A549 (cell line): Measurements from ENCODE around the gene CHTF18. TPM values are rescaled to one million over a fixed set of nuclear protein-coding genes. Genes with fewer than 3 reads are reported as not detected.
A peak's percentile ranks its signal among the peaks of the same experiment; 100 is the strongest.

Experiments used
- ATAC-seq, 2 experiments: fragments of 200-7000 bp in 1 of 2; fragments of >200 bp in 1 of 2; cut with Nextera tagmentation in 1 of 2; cut with Tn5 transposase in 1 of 2; 3 replicates each; pipeline versions ENCODE4 v1.8.0 to v1.9.1; 2018 to 2020; ENCODE audit warnings: mild to moderate bottlenecking in 1 of 2, moderate library complexity in 1 of 2
- CTCF ChIA-PET: fragments of 300-600 bp; sonication (Branson Sonifier 250); formaldehyde crosslinking; extraction: SDS; loops from one replicate; lab custom pipeline; 2021; ENCODE audit warnings: antibody characterized with exemption, inconsistent platforms; lab: Yijun Ruan, JAX
- POLR2A ChIA-PET: fragments of 350-600 bp; formaldehyde crosslinking; extraction: SDS; loops from one replicate; lab custom pipeline; 2021; ENCODE audit warnings: antibody characterized with exemption, inconsistent platforms; lab: Yijun Ruan, JAX
- DNase-seq, 2 experiments: peaks; one replicate each; pipeline versions ENCODE4 v3.0.0 to v3.0.0-alpha.2; 2011 to 2016; ENCODE audit warnings: low read depth in 1 of 2, low spot score in 1 of 2
- FAIRE-seq: peaks from 2 replicates; lab custom pipeline; 2011; peaks lifted over from hg19 to GRCh38; lab: Jason Lieb, UNC
- H3K27ac ChIP-seq, 2 experiments: fragments of >200 bp; sonication (Bioruptor Twin); formaldehyde crosslinking; 3 replicates each; pipeline ENCODE4 v1.5.1; 2016 to 2017
- H3K4me1 ChIP-seq: fragments of >200 bp; sonication (Bioruptor Twin); formaldehyde crosslinking; 3 replicates; pipeline ENCODE4 v1.6.1; 2016
- H3K4me2 ChIP-seq: fragments of >200 bp; sonication (Bioruptor Twin); formaldehyde crosslinking; 3 replicates; pipeline ENCODE4 v1.6.1; 2016
- H3K4me3 ChIP-seq: fragments of >200 bp; sonication (Bioruptor Twin); formaldehyde crosslinking; 3 replicates; pipeline ENCODE4 v1.5.1; 2016
- H3K9me3 ChIP-seq: fragments of >200 bp; sonication (Bioruptor Twin); formaldehyde crosslinking; 3 replicates; pipeline ENCODE4 v1.6.1; 2016
- CBX8 ChIP-seq: fragments of 200-600 bp; sonication (generic); IDR thresholded peaks from 2 replicates; pipeline ENCODE4 v1.6.1; 2016
- CEBPB ChIP-seq, 2 experiments: fragments of >200 bp in 1 of 2; sonication (Bioruptor Twin) in 1 of 2; formaldehyde crosslinking in 1 of 2; IDR thresholded peaks; 2 replicates each; pipeline ENCODE4 v1.6.1; 2012 to 2016
- ELK1 ChIP-seq: fragments of 150-350 bp; IDR thresholded peaks from 2 replicates; pipeline ENCODE4 v1.6.1; 2014; ENCODE audit warnings: low read depth, mild to moderate bottlenecking, low read length
- FOSB ChIP-seq: fragments of 250-450 bp; sonication (Bioruptor Pico); IDR thresholded peaks from 2 replicates; pipeline ENCODE4 v1.5.0; 2020; ENCODE audit warnings: mild to moderate bottlenecking, moderate library complexity
- HEYL ChIP-seq: fragments of 250-450 bp; sonication (Bioruptor Pico); IDR thresholded peaks from 2 replicates; pipeline ENCODE4 v1.8.0; 2021; ENCODE audit warnings: mild to moderate bottlenecking, moderate library complexity
- HOXB13 ChIP-seq: fragments of 250-450 bp; sonication (Bioruptor Pico); IDR thresholded peaks from 2 replicates; pipeline ENCODE4 v1.5.0; 2020; ENCODE audit warnings: low read depth, mild to moderate bottlenecking, moderate library complexity
- KDM1A ChIP-seq: fragments of 200-600 bp; sonication (generic); IDR thresholded peaks from 2 replicates; pipeline ENCODE4 v1.6.1; 2016; ENCODE audit warnings: low read depth, mild to moderate bottlenecking
- NR3C1 ChIP-seq: fragments of >200 bp; sonication (Bioruptor Twin); formaldehyde crosslinking; IDR thresholded peaks from 3 replicates; pipeline ENCODE4 v1.6.1; 2017
- PHF8 ChIP-seq: fragments of 200-600 bp; sonication (generic); IDR thresholded peaks from 2 replicates; pipeline ENCODE4 v1.6.1; 2016; ENCODE audit warnings: low read depth, mild to moderate bottlenecking, antibody characterized with exemption, moderate library complexity, borderline replicate concordance
- POLR2A ChIP-seq: IDR thresholded peaks from 2 replicates; pipeline ENCODE4 v1.6.1; 2012; ENCODE audit warnings: mild to moderate bottlenecking, low read length
- POLR2AphosphoS2 ChIP-seq: conservative IDR thresholded peaks from 2 replicates; pipeline ENCODE4 v1.6.1; 2012; ENCODE audit warnings: low read length, improper control_type of control experiment, inconsistent platforms
- RCOR1 ChIP-seq: fragments of 150-350 bp; IDR thresholded peaks from 2 replicates; pipeline ENCODE4 v1.6.1; 2014; ENCODE audit warnings: antibody characterized with exemption, low read length, low read depth
- REST ChIP-seq: fragments of 200-600 bp; sonication (generic); IDR thresholded peaks from 2 replicates; pipeline ENCODE4 v1.6.1; 2016; ENCODE audit warnings: antibody characterized with exemption, mild to moderate bottlenecking, moderate library complexity
- RFX5 ChIP-seq: fragments of 450-650 bp; IDR thresholded peaks from 2 replicates; pipeline ENCODE4 v1.7.1; 2014; ENCODE audit warnings: antibody characterized with exemption, mild to moderate bottlenecking, moderate library complexity
- SMC3 ChIP-seq: fragments of >200 bp; sonication (Bioruptor Twin); formaldehyde crosslinking; IDR thresholded peaks from 3 replicates; pipeline ENCODE4 v1.6.1; 2018; ENCODE audit warnings: inconsistent platforms
- TP53 ChIP-seq: fragments of 250-450 bp; sonication (Bioruptor Pico); IDR thresholded peaks from 2 replicates; pipeline ENCODE4 v1.5.0; 2021; ENCODE audit warnings: mild to moderate bottlenecking, moderate library complexity
- ZFP36 ChIP-seq: fragments of 450-650 bp; IDR thresholded peaks from 2 replicates; pipeline ENCODE4 v1.6.1; 2014; ENCODE audit warnings: borderline replicate concordance; ENCODE audit not compliant: partially characterized antibody
- WGBS: methylation state at CpG from one replicate; pipeline ENCODE4 v1.1.6; 2017; ENCODE audit errors: missing lambda C conversion rate; 5-methylcytosine and 5-hydroxymethylcytosine counted together
- polyA plus RNA-seq, 4 experiments: library from polyadenylated mRNA; depleted of rRNA in 3 of 4; stranded (reverse); fragments of >200 nt; fragmentation: RNase III in 1 of 4; extraction: RNeasy Plus Mini Kit Qiagen cat#74134 plus additional on column Dnase treatment in 1 of 4; gene quantifications; 2 replicates in 3 of 4; 3 replicates in 1 of 4; pipeline ENCODE4 v1.2.3, GENCODE V29; 2011 to 2017
- TF ChIP-seq, protein P1 (sequence below): fragments of 250-450 bp; sonication (Bioruptor Pico); IDR thresholded peaks from 2 replicates; pipeline ENCODE4 v1.5.0; 2021; ENCODE audit warnings: mild to moderate bottlenecking, moderate library complexity, borderline replicate concordance
- TF ChIP-seq, protein P2 (sequence below): IDR thresholded peaks from 2 replicates; pipeline ENCODE4 v1.6.1; 2012; ENCODE audit warnings: low read depth, borderline replicate concordance
- TF ChIP-seq, protein P3 (sequence below): fragments of 450-650 bp; IDR thresholded peaks from 2 replicates; pipeline ENCODE4 v1.6.1; 2014; ENCODE audit warnings: antibody characterized with exemption
- TF ChIP-seq, protein P4 (sequence below): fragments of >200 bp; sonication (Bioruptor Twin); formaldehyde crosslinking; IDR thresholded peaks from 2 replicates; pipeline ENCODE4 v1.6.1; 2016

Gene CHTF18
- polyA plus RNA-seq, 2 of the 4 experiments (the other 2 are of a cell fraction): 4.8 to 36.7 TPM

- DNase-seq (no peak), ATAC-seq (no peak)
- TF ChIP-seq FOSB (CRISPR knock-in tag): no peak
- no peak for TF ChIP-seq CBX8
These were observed 40.3 kb upstream of the CHTF18 start for GRCh38 chr16:747978-748746.

DNA sequence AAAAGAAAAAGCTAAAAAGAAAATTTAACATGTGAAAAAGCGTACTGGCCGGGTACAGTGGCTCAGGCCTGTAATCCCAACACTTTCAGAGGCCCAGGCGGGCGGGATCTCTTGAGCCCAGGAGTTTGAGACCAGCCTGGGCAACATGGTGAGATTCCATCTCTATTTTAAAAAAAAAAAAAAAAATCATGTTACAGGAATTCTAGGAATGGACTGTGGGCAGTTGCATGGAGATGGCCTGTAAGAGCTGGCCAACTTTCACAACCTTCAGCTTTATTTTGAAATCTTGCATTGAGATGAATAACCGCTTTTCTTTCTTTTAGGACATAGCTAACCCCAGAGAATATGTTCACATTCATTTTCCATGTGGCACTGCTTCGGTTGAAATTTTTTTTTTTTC, 39.4 kb upstream of the CHTF18 start:
- Histone ChIP-seq H3K4me1 (no peaks in the 10 kb centered on the region), H3K4me3 (no peak overlapping the region), H3K27ac (no peak overlapping the region), H3K9me3 (no peaks in the 10 kb centered on the region), H3K4me2 (no peak overlapping the region)
- ATAC-seq (peak in 1 of 2 experiments; percentile 35; a peak in 2 of 6 replicates), DNase-seq (no peak), FAIRE-seq (no peak)
- WGBS: 80% methylated on average over 6 of the region's 6 CpGs
- POLR2A ChIA-PET: interaction anchor here (0.7 to 1.0 kb wide), 3 partner anchors 15 to 39 kb away, joined by 3 to 4 read pairs (median 3); partner anchors contain the start of genes ANTKMT, CHTF18 and RPUSD1
- TF ChIP-seq RCOR1 (no peak), HOXB13 (CRISPR knock-in tag) (no peak), PHF8 (no peak), POLR2A (no peak), REST (no peak), CEBPB (IDR thresholded peaks at IDR 0.05) (no peak), ZFP36 (no peak), HEYL (CRISPR knock-in tag) (no peak), KDM1A (no peak), TP53 (no peak), FOSB (CRISPR knock-in tag) (no peak), ELK1 (no peak), NR3C1 (no peak), RFX5 (no peak), SMC3 (no peak), POLR2AphosphoS2 (no peak)
- TF ChIP-seq, protein P1, sequence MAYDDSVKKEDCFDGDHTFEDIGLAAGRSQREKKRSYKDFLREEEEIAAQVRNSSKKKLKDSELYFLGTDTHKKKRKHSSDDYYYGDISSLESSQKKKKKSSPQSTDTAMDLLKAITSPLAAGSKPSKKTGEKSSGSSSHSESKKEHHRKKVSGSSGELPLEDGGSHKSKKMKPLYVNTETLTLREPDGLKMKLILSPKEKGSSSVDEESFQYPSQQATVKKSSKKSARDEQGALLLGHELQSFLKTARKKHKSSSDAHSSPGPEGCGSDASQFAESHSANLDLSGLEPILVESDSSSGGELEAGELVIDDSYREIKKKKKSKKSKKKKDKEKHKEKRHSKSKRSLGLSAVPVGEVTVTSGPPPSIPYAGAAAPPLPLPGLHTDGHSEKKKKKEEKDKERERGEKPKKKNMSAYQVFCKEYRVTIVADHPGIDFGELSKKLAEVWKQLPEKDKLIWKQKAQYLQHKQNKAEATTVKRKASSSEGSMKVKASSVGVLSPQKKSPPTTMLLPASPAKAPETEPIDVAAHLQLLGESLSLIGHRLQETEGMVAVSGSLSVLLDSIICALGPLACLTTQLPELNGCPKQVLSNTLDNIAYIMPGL: no peak
- TF ChIP-seq, protein P2, sequence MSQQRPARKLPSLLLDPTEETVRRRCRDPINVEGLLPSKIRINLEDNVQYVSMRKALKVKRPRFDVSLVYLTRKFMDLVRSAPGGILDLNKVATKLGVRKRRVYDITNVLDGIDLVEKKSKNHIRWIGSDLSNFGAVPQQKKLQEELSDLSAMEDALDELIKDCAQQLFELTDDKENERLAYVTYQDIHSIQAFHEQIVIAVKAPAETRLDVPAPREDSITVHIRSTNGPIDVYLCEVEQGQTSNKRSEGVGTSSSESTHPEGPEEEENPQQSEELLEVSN: no peak
- TF ChIP-seq, protein P3, sequence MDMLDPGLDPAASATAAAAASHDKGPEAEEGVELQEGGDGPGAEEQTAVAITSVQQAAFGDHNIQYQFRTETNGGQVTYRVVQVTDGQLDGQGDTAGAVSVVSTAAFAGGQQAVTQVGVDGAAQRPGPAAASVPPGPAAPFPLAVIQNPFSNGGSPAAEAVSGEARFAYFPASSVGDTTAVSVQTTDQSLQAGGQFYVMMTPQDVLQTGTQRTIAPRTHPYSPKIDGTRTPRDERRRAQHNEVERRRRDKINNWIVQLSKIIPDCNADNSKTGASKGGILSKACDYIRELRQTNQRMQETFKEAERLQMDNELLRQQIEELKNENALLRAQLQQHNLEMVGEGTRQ: no peak
- TF ChIP-seq, protein P4, sequence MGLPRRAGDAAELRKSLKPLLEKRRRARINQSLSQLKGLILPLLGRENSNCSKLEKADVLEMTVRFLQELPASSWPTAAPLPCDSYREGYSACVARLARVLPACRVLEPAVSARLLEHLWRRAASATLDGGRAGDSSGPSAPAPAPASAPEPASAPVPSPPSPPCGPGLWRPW: no peak
- CTCF ChIA-PET: interaction anchor here (0.6 to 6.0 kb wide), 12 partner anchors 8 to 1733 kb away, joined by 3 to 63 read pairs (median 5); partner anchors contain the start of genes CIAO3 and MSLN

More at GRCh38 chr16:747978-748746, 40.3 kb upstream of the CHTF18 start:
- H3K9me3 ChIP-seq: no peaks in the 10 kb centered on the region
- FAIRE-seq: no peak
- no peak overlapping the region for H3K4me3 ChIP-seq
- no peaks in the 10 kb centered on the region for H3K4me1 ChIP-seq
- 82% methylated on average over 38 of the region's 39 CpGs for WGBS
- ChIA-PET POLR2A (no interaction called here), CTCF (interaction anchor here (1.0 to 6.0 kb wide), 10 partner anchors 11 to 307 kb away, joined by 3 to 63 read pairs (median 5); no protein-coding TSS in a partner anchor)
- no peak overlapping the region for H3K27ac ChIP-seq
- H3K4me2 ChIP-seq: no peak overlapping the region
